Measurements from ENCODE around the gene RAB5B. TPM values are rescaled to one million over a fixed set of nuclear protein-coding genes. Genes with fewer than 3 reads are reported as not detected.

Gene RAB5B
- total RNA-seq, 1 donor from 2014 or later = 130 TPM

DNA sequence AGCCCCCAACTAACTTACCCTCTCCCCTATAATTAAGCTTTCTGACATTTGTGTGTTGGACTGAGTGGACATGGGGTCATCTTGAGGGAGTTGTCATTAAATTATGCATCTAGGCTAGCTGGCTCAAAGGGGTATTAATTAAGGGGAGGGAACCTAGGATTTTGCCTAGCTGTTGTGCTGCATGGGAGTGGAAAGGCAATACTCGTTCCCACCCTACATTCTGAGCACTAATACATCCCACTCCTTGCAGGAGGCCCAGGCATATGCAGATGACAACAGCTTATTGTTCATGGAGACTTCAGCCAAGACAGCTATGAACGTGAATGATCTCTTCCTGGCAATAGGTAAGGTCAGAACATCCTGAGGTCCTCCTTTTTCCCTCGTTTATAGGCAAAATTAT, 17.2 kb downstream of the RAB5B start:
- H3K9me3 Mint-ChIP-seq (ENCODE audit: unreplicated experiment) = no peaks in the 10 kb centered on the region
- H3K4me3 Mint-ChIP-seq (ENCODE audit: unreplicated experiment) = peak overlapping the region; percentile 60
- no peak overlapping the region for H3K27ac Mint-ChIP-seq (ENCODE audit: unreplicated experiment)
- TF ChIP-seq, protein P1, sequence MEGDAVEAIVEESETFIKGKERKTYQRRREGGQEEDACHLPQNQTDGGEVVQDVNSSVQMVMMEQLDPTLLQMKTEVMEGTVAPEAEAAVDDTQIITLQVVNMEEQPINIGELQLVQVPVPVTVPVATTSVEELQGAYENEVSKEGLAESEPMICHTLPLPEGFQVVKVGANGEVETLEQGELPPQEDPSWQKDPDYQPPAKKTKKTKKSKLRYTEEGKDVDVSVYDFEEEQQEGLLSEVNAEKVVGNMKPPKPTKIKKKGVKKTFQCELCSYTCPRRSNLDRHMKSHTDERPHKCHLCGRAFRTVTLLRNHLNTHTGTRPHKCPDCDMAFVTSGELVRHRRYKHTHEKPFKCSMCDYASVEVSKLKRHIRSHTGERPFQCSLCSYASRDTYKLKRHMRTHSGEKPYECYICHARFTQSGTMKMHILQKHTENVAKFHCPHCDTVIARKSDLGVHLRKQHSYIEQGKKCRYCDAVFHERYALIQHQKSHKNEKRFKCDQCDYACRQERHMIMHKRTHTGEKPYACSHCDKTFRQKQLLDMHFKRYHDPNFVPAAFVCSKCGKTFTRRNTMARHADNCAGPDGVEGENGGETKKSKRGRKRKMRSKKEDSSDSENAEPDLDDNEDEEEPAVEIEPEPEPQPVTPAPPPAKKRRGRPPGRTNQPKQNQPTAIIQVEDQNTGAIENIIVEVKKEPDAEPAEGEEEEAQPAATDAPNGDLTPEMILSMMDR (IDR thresholded peaks at IDR 0.05; ENCODE audit: unreplicated experiment) = no peak
- no peak for DNase-seq (ENCODE audit: low spot score)
- peaks cover 3% of the 10 kb centered on the region for H3K27me3 Mint-ChIP-seq (ENCODE audit: unreplicated experiment)
- peaks cover 67% of the 10 kb centered on the region for H3K36me3 Mint-ChIP-seq (ENCODE audit: low read depth, unreplicated experiment)
- peaks cover 25% of the 10 kb centered on the region for H3K4me1 Mint-ChIP-seq (ENCODE audit: unreplicated experiment)

DNA sequence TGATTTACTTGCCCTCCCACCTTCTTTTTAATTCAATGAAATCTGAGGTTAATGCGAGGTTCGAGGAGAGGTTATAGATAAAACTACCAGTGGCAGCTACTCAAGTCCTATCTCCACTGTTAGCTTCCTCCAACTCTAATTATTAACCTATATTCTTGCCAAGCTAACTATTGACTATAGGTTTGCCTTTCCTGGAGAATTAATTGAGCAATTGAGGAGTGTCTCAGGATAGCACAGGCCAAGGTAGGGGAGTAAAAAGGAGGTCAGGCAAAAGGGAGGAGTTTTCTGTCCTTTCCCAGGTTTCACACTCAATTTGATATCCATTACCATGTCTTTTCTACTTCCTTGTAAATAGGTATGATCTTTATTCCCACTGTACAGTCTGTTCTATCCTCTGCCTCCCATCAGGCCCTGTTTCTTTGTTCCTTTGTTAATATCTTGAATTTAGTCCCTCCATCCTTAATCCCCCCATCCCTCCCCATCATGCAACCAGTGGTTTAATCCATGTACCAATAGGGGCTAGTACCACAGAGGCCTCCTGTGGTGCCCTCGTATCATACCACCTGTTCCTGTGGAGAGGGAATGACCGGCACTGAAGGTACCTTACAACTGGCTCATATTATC, 19.5 kb downstream of the RAB5B start:
- Mint-ChIP-seq H3K27ac (ENCODE audit: unreplicated experiment) (peak overlapping the region; percentile 86), H3K4me1 (ENCODE audit: unreplicated experiment) (peaks cover 36% of the 10 kb centered on the region), H3K36me3 (ENCODE audit: low read depth, unreplicated experiment) (peaks cover 64% of the 10 kb centered on the region), H3K9me3 (ENCODE audit: unreplicated experiment) (no peaks in the 10 kb centered on the region), H3K4me3 (ENCODE audit: unreplicated experiment) (no peak overlapping the region), H3K27me3 (ENCODE audit: unreplicated experiment) (peaks cover 6% of the 10 kb centered on the region)
- TF ChIP-seq, protein P1 (IDR thresholded peaks at IDR 0.05; ENCODE audit: unreplicated experiment) = no peak
- DNase-seq (ENCODE audit: low spot score) = no peak

DNA sequence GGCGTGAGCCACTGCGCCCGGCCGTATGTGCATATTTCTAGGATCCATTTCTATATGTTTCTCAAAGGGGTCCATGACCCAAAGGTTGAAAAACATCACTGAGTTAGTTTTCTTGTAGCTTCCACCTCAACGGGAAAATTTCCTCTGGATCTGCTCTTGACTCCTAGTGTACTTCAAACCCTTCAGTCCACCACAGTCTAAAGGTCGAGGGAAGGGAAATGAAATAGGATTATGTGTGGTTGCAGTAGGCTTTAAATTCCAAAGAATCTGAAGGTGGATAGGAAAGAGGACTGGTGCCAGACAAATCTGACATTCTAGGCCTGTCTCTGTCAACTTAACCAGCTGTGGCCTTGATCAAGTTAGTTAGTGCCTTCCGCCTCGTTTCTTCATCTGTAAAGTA, 21.5 kb downstream of the RAB5B start:
- Mint-ChIP-seq H3K36me3 (ENCODE audit: low read depth, unreplicated experiment) (peaks cover 50% of the 10 kb centered on the region), H3K27me3 (ENCODE audit: unreplicated experiment) (peaks cover 10% of the 10 kb centered on the region), H3K4me1 (ENCODE audit: unreplicated experiment) (peaks cover 45% of the 10 kb centered on the region), H3K4me3 (ENCODE audit: unreplicated experiment) (peak overlapping the region; percentile 51), H3K9me3 (ENCODE audit: unreplicated experiment) (no peaks in the 10 kb centered on the region), H3K27ac (ENCODE audit: unreplicated experiment) (peak overlapping the region; percentile 13)
- DNase-seq (ENCODE audit: low spot score) = no peak
- TF ChIP-seq, protein P1 (IDR thresholded peaks at IDR 0.05; ENCODE audit: unreplicated experiment) = no peak

DNA sequence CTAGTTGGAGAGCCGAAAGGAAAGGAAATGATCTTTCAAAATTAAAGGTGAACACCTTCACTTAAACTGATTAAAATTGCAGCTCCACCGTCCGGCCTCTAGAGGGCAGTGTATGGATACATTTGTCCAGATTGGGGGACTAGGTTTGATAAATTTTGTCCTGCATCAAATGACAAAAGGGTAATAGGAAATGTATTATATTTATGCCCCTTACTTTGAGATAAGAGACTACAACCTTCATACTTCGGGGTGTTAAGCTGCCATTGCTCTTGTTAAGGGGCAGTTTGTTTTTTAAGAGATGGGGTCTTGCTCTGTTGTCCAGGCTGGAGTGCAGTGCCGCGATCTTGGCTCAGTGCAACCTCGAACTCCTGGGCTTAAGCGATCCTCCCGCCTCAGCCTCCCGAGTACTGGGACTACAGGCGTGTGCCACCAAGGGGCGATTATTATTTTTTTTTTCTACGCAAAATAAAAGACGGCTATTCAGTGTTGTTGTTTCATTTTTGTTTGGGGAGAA, 22.4 kb downstream of the RAB5B start:
- H3K27ac Mint-ChIP-seq (ENCODE audit: unreplicated experiment) = peak overlapping the region; percentile 85

More for the DNA sequence above, 22.4 kb downstream of the RAB5B start:
- Mint-ChIP-seq H3K4me3 (ENCODE audit: unreplicated experiment) (peak overlapping the region; percentile 82), H3K27me3 (ENCODE audit: unreplicated experiment) (peaks cover 10% of the 10 kb centered on the region), H3K36me3 (ENCODE audit: low read depth, unreplicated experiment) (peaks cover 42% of the 10 kb centered on the region), H3K4me1 (ENCODE audit: unreplicated experiment) (peaks cover 46% of the 10 kb centered on the region), H3K9me3 (ENCODE audit: unreplicated experiment) (no peaks in the 10 kb centered on the region)
- TF ChIP-seq, protein P1 (IDR thresholded peaks at IDR 0.05; ENCODE audit: unreplicated experiment) = peak; percentile 89
- peak; percentile 52 for DNase-seq (ENCODE audit: low spot score)

Data from endothelial cell (in vitro differentiated cells).